C4-2B (cell line): ENCODE measurements around the gene VAV3.

Source experiments
- CTCF ChIP-seq: fragments of 450-650 bp; conservative IDR thresholded peaks from 2 replicates; pipeline ENCODE4 v1.5.1; 2017; ENCODE audit warnings: mild to moderate bottlenecking
- ZFX ChIP-seq: fragments of 450-650 bp; IDR thresholded peaks from 2 replicates; pipeline ENCODE4 v1.6.1; 2017

- no peak for TF ChIP-seq CTCF
- no peak for TF ChIP-seq ZFX
These were observed 121.0 kb downstream of the VAV3 start for GRCh38 chr1:107843989-107844388.
